DMS153 treated with DMSO at 0.1 percent for 48 hours (cell line): ENCODE data around the gene CACNA1S.
A peak's percentile ranks its signal among the peaks of the same experiment; 100 is the strongest.

Source experiments
- DNase-seq: peaks from one replicate; lab custom pipeline; 2025; ENCODE audit not compliant: unreplicated experiment; lab: John Stamatoyannopoulos, UW

Gene CACNA1S

GRCh38 chr1:201116091-201116490, 3.9 kb upstream of the CACNA1S start:
- no peak for DNase-seq

GRCh38 chr1:201115390-201115937, 3.2 kb upstream of the CACNA1S start:
- no peak for DNase-seq

- peak; percentile 99 for DNase-seq
These were observed 2.3 kb upstream of the CACNA1S start for GRCh38 chr1:201114245-201115131.

- no peak for DNase-seq
These were observed 1.4 kb upstream of the CACNA1S start for GRCh38 chr1:201113451-201114244.

GRCh38 chr1:201112926-201113325, 700 bp upstream of the CACNA1S start:
- no peak for DNase-seq

- DNase-seq, result no peak
These were observed 554 bp downstream of the CACNA1S start for GRCh38 chr1:201111672-201112071.

- DNase-seq, result no peak
These were observed 1.1 kb downstream of the CACNA1S start for GRCh38 chr1:201111156-201111555.

- DNase-seq, result no peak
These were observed 1.6 kb downstream of the CACNA1S start for GRCh38 chr1:201110616-201111015.

GRCh38 chr1:201110138-201110537, 2.1 kb downstream of the CACNA1S start:
- DNase-seq, result no peak

GRCh38 chr1:201109651-201110050, 2.6 kb downstream of the CACNA1S start:
- no peak for DNase-seq

- DNase-seq, result peak; percentile 95
These were observed 3.6 kb downstream of the CACNA1S start for GRCh38 chr1:201108614-201109013.

GRCh38 chr1:201105688-201106087, 6.5 kb downstream of the CACNA1S start:
- no peak for DNase-seq

- DNase-seq, result no peak
These were observed 8.1 kb downstream of the CACNA1S start for GRCh38 chr1:201104141-201104540.

GRCh38 chr1:201103666-201104065, 8.6 kb downstream of the CACNA1S start:
- DNase-seq, result no peak

GRCh38 chr1:201100169-201100930, 11.9 kb downstream of the CACNA1S start:
- no peak for DNase-seq

- no peak for DNase-seq
These were observed 13.1 kb downstream of the CACNA1S start for GRCh38 chr1:201098992-201099677.

GRCh38 chr1:201096977-201097856, 15.0 kb downstream of the CACNA1S start:
- DNase-seq, result no peak

- DNase-seq, result no peak
These were observed 16.2 kb downstream of the CACNA1S start for GRCh38 chr1:201096041-201096461.

GRCh38 chr1:201095581-201095980, 16.6 kb downstream of the CACNA1S start:
- DNase-seq, result no peak
